Measurements from ENCODE around the gene GABRR2. TPM values are rescaled to one million over a fixed set of nuclear protein-coding genes. Genes with fewer than 3 reads are reported as not detected.

Gene GABRR2
- total and polyA plus RNA-seq, 2 of the 4 experiments (the other 2 are of a cell fraction), result 0.26 TPM; not detected in 1

- Histone ChIP-seq H3K9me1 (ENCODE audit: insufficient read depth, low read length) (peaks cover 8% of the 10 kb centered on the region; the same call in 1 of the 2 replicates), H3K27me3 (ENCODE audit: control insufficient read depth, insufficient read depth, low read length) (peaks cover 22% of the 10 kb centered on the region), H3K4me1 (ENCODE audit: control insufficient read depth, insufficient read depth, low read length) (peaks cover 6% of the 10 kb centered on the region; the same call in 1 of the 2 replicates), H4K5ac (ENCODE audit: low read depth, low read length) (no peak overlapping the region), H2BK15ac (ENCODE audit: low read depth, low read length) (no peak overlapping the region), H2AFZ (replicated peaks; ENCODE audit: low read length, poor library complexity) (no peak overlapping the region), H3K9ac (ENCODE audit: low read depth, low read length) (no peak overlapping the region), H3K4me3 (ENCODE audit: insufficient read depth, low read depth, low read length) (no peak overlapping the region), H3K18ac (ENCODE audit: low read depth, low read length) (no peak overlapping the region), H3K4me2 (ENCODE audit: low read depth, low read length) (no peak overlapping the region), H4K91ac (ENCODE audit: insufficient read depth, low read depth, low read length) (no peak overlapping the region), H3K56ac (ENCODE audit: extremely low read depth, insufficient read depth, low read length) (no peak overlapping the region), H3K27ac (ENCODE audit: insufficient read depth, low read length) (no peak overlapping the region), H2BK120ac (ENCODE audit: low read depth, low read length) (no peak overlapping the region), H4K8ac (ENCODE audit: low read depth in 2 of 2, low read length in 2 of 2) (no peak overlapping the region), H2AK9ac (replicated peaks; ENCODE audit: low read depth, low read length, poor library complexity) (no peak overlapping the region), H3K4ac (ENCODE audit: low read depth, low read length) (no peak overlapping the region), H2AK5ac (ENCODE audit: low read depth, low read length) (no peak overlapping the region), H3K14ac (replicated peaks; ENCODE audit: low read depth, low read length) (no peak overlapping the region), H3K9me3 (ENCODE audit: control insufficient read depth, insufficient read depth, low read length) (no peaks in the 10 kb centered on the region), H3K79me1 (ENCODE audit: low read depth in 1 of 2, low read length in 2 of 2) (no peaks in the 10 kb centered on the region), H3K23ac (ENCODE audit: low read depth, low read length) (no peak overlapping the region), H3K36me3 (ENCODE audit: control insufficient read depth, insufficient read depth, low read length) (no peaks in the 10 kb centered on the region), H2BK20ac (ENCODE audit: low read depth, low read length) (no peak overlapping the region), H2BK5ac (ENCODE audit: low read depth, low read length, poor library complexity, severe bottlenecking) (no peak overlapping the region), H4K20me1 (ENCODE audit: insufficient read depth, low read length) (peaks cover 17% of the 10 kb centered on the region; the same call in 1 of the 2 replicates)
- ChIA-PET POLR2A (ENCODE audit: unreplicated experiment) (no interaction called here), CTCF (interaction anchor here (0.7 kb wide), 1 partner anchor 326 kb away, joined by 3 read pairs; no protein-coding TSS in a partner anchor)
- intact Hi-C loops (cut with micrococcal nuclease) (no loop called here), dilution Hi-C loops (cut with HindIII; ENCODE audit: low sequenced_read_pairs, unreplicated experiment) (no loop called here), in situ Hi-C loops (cut with MboI; ENCODE audit: low sequenced_read_pairs) (no loop called here)
- ATAC-seq (ENCODE audit: low read depth) (no peak), DNase-seq (no peak)
- TF ChIP-seq CHD1 (IDR thresholded peaks at IDR 0.05; ENCODE audit: low read depth, low read length), result no peak
- TF ChIP-seq CEBPB (IDR thresholded peaks at IDR 0.05; ENCODE audit: low read depth, low read length), result no peak
- TF ChIP-seq MAZ (IDR thresholded peaks at IDR 0.05; ENCODE audit: borderline replicate concordance, low read depth, low read length), result no peak
- no peak for TF ChIP-seq BHLHE40 (IDR thresholded peaks at IDR 0.05; ENCODE audit: low read depth, low read length)
- no peak for TF ChIP-seq NFE2L2 (IDR thresholded peaks at IDR 0.05; ENCODE audit: low read depth, low read length)
- no peak for TF ChIP-seq FOS (IDR thresholded peaks at IDR 0.05; ENCODE audit: low read depth, low read length)
- no peak for TF ChIP-seq MXI1 (IDR thresholded peaks at IDR 0.05; ENCODE audit: borderline replicate concordance, low read depth, low read length)
- TF ChIP-seq USF2 (IDR thresholded peaks at IDR 0.05; ENCODE audit: low read depth, low read length), result no peak
- no peak for TF ChIP-seq RAD21 (IDR thresholded peaks at IDR 0.05; ENCODE audit: low read length)
- TF ChIP-seq ELK1 (IDR thresholded peaks at IDR 0.05; ENCODE audit: borderline replicate concordance, low read depth, low read length), result no peak
- TF ChIP-seq POLR2A (IDR thresholded peaks at IDR 0.05; ENCODE audit: low read depth, low read length), result no peak
- TF ChIP-seq RFX5 (IDR thresholded peaks at IDR 0.05; ENCODE audit: low read depth, low read length), result no peak
- TF ChIP-seq RCOR1 (IDR thresholded peaks at IDR 0.05; ENCODE audit: insufficient replicate concordance, low read length), result no peak
- whole genome bisulfite sequencing, 2 experiments (ENCODE audit: extremely low coverage in 2 of 2, insufficient read length in 1 of 2), result 52% methylated on average over 4 of the region's 9 CpGs; no CpG with 5 or more reads in 1 of the 2 experiments
- BruUV-seq (replicated peaks), result no TSS peak
Measured at GRCh38 chr6:89308525-89309395, 6.3 kb downstream of the GABRR2 start.

Data from IMR-90 (cell line).